HG02885 (cell line): Measurements from ENCODE around the gene GPD1.
"Not testable (repeated sequence)": the region's sequence is repeated elsewhere in the genome, so short reads cannot be mapped to it uniquely, and the experiment has no call there.

ENCODE experiments used
- ATAC-seq: cut with Tn5 transposase; IDR thresholded peaks from one replicate; pipeline ENCODE4 v1.9.1; 2021; ENCODE audit warnings: mild to moderate bottlenecking; ENCODE audit not compliant: unreplicated experiment, poor library complexity

Gene GPD1

GRCh38 chr12:50119387-50119786, 15.6 kb downstream of the GPD1 start:
- no peak for ATAC-seq

GRCh38 chr12:50120521-50120920, 16.7 kb downstream of the GPD1 start:
- ATAC-seq = no peak

DNA sequence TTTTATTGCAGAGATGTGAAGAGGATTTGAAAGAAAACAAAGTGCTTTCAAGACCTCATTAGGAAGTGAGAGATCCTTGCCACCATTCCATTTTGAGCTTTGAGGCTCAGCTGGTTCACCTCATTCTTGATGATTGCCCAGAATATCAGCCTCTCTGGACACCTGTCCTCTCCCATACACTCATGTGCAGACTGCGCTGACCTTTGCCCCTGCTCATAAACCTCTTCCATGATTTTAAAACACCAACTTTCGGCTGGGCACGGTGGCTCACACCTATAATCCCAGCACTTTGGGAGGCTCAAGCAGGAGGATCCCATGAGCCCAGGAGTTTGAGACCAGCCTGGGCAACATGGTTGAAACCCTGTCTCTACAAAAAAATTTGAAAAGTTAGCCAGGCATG, 17.1 kb downstream of the GPD1 start:
- no peak for ATAC-seq

DNA sequence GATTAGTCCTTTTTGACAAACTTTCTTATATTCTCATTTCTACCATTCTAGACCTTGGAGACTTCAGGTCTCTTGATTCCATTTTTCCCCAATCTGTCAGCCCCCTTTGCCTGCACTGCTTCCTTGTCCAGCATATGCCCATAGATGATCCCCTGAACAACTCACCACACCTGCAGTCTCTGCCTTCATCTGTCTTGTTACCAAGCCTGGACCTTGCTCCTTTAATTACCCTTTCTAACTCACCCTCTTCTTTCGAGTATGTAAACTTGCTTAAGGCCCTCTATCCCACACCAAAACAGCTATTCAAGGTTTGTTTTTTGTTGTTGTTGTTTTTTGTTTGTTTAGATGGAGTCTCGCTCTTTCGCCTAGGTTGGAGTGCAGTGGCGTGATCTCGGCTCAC, 17.8 kb downstream of the GPD1 start:
- ATAC-seq = no peak

GRCh38 chr12:50123203-50123602, 19.4 kb downstream of the GPD1 start:
- ATAC-seq = no peak

DNA sequence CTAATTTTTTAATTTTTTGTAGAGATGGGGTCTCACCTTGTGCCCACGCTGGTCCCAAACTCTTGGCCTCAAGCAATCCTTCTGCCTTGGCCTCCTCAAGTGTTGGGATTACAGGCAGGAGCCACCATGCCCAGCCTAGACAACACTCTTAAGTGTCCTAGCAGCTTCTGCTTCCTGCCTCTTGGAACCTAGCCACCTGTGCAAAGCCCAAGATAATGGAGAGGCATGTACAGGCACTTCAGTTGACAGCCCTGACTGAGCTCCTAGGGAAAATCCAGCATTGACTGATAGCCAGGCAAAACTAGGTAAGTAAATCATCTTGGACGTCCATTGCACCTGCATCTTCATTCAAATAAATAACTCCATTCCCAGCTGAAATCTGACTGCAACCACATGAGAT, 23.7 kb downstream of the GPD1 start:
- ATAC-seq = no peak

DNA sequence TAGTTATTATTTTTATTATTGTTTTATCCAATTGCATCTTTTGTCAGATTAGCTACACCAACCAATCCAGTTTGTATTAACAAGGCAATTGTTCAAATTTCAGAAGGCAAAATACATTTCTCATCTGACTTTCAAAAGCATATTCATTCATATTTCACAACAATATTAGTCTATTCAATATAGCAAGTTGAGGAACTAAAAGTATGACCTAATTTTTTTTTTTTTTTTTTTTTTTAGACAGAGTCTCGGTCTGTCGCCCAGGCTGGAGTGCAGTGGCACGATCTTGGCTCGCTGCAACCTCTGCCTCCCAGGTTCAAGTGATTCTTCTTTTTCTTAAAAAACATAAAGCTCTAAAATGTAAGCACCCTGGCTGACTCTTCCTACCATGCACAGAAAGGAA, 25.5 kb downstream of the GPD1 start:
- no peak for ATAC-seq

- ATAC-seq = no peak
Observed at GRCh38 chr12:50132505-50133135, 28.8 kb downstream of the GPD1 start.

- ATAC-seq = no peak
Observed at GRCh38 chr12:50142993-50143392, 39.2 kb downstream of the GPD1 start.

GRCh38 chr12:50145439-50145838, 41.6 kb downstream of the GPD1 start:
- ATAC-seq = no peak

- ATAC-seq = no peak
Observed at GRCh38 chr12:50147281-50147680, 43.5 kb downstream of the GPD1 start.

GRCh38 chr12:50148011-50148410, 44.2 kb downstream of the GPD1 start:
- ATAC-seq = not testable (repeated sequence)

DNA sequence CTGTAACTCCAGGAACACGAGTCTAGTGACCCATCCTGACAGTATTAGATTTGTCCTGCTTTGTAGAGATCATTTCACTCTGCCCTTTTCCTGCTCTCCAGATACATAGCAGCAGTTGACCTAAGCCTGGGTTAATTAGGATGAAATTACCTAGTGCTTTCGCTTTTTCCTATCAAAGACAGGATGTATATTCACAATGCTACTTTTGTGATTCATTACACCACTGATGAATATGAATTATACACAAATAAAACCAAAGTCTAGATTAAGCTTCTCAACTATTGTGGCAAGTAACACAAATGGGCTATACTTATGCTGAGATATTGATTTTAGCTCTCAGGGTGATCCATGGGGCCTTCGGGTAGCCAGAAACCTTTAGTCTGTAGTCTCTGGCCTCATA, 45.5 kb downstream of the GPD1 start:
- no peak for ATAC-seq

GRCh38 chr12:50151047-50151687, 47.4 kb downstream of the GPD1 start:
- ATAC-seq = no peak

GRCh38 chr12:50154947-50155346, 51.1 kb downstream of the GPD1 start:
- ATAC-seq = not testable (repeated sequence)

- ATAC-seq = no peak
Observed at GRCh38 chr12:50156641-50157040, 52.8 kb downstream of the GPD1 start.

DNA sequence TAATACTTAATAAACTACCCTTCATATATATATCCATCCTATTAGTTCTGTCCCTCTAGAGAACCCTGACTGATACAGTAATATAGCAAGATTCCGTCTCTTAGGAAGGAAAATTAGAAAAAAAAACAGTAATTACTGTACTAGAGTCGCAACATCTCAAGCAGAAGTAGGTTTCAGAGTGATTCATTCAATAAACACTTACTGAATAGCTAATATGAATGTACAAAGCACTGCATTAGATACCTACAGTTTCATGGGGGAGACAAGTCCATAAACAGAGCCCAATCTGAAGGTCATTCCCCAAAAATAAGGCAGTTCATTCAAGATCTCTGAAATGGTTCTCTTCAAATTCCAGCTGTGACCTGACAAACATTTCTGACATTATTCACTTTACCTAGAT, 53.5 kb downstream of the GPD1 start:
- ATAC-seq = no peak

DNA sequence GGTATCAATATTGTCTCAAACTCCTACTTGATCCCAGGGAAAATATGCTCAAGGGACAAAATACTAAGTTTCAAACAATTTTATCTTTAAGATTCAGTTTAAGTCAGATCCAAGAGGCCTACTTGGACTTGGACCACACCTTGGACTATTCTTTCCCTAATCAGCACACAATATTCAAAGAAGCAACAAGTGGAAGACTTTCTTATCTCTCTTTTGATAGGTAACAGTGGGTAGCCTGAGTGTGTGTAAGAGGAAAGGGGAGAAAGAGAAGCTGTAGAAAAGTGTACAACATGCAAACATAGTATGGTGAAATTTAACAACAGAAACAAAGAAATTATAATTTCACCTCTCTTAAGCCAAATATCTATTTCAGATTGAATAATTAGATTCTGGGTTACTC, 56.8 kb downstream of the GPD1 start:
- no peak for ATAC-seq
